ENCODE data around the gene COL13A1. TPM values are rescaled to one million over a fixed set of nuclear protein-coding genes. Genes with fewer than 3 reads are reported as not detected.

The COL13A1 gene
- total RNA-seq, result 17.3 and 31.0 TPM in 2 replicates
- 3.4 TPM for polyA plus RNA-seq (2012)

DNA sequence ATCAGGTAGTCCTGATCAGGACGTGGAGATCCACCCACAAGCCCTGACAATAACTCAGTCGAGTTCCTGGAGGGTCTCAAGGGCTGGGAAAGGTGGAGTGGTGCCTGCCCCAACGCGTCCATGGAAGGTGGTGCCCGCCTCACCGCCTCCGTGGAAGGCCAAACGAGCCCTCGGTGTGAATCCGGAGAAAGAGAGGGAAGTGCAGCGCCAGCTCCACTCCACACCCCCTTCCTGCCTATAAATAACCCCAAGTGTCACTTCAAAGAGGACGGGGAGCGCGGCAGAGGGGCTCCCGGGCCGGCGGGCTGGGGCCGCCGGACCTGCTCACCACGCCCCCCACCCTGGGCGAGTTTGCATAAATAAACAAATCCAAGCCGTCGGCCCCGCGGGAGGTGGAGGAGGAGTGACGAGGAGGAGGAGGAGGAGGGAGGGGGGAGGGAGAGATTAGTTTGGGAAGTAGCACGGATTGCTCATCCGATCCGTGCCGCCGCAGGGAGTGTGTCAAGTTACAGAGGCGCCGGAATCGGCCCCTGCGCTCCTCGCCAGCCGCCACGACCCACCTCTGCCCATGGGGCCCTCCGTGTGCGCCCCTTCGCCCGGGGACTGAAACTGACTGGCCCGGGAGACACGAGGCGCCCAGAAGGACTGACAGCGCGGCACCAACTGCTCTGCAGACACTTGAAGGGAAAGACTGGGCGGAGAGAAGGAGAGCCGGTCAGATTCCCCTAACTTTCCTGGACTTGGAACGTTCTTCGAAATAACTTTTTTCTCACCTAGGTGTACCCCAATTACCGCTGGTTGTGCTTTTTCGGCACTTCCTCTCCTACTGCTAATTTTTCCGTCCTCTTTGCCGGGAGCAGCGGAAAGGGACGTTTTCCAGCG lies at the start of gene COL13A1:
Gene COL13A1, plus strand, starts transcription at position 473 of the 882 bp plus-strand sequence. CDS start 518 bp downstream, outside the sequence.
- DNase-seq (ENCODE audit: low read depth), result peak; percentile 85

GRCh38 chr10:69752479-69752878 lies 49.2 kb upstream of the COL13A1 start:
- no peak for DNase-seq (ENCODE audit: low read depth)

- no peak for DNase-seq (ENCODE audit: low read depth)
Observed at GRCh38 chr10:69756279-69756678, 45.4 kb upstream of the COL13A1 start.

DNA sequence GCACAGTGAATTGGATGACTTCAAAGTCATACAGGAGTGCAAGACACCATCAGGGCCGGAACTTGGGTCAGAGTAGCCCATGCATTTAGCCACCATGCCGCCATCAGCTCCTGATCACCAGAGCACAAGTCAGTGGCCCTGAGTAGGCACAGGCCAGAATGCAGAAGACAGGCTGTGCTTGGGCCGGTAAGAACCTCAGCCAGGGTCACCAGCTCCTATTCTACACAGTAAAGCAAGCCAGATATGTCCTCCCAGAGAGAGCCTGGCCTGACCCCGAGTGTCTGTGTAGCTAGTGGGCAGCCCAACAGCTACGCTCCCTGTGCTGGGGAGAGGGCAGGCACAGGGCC lies 44.5 kb upstream of the COL13A1 start:
- DNase-seq (ENCODE audit: low read depth), result no peak

DNA sequence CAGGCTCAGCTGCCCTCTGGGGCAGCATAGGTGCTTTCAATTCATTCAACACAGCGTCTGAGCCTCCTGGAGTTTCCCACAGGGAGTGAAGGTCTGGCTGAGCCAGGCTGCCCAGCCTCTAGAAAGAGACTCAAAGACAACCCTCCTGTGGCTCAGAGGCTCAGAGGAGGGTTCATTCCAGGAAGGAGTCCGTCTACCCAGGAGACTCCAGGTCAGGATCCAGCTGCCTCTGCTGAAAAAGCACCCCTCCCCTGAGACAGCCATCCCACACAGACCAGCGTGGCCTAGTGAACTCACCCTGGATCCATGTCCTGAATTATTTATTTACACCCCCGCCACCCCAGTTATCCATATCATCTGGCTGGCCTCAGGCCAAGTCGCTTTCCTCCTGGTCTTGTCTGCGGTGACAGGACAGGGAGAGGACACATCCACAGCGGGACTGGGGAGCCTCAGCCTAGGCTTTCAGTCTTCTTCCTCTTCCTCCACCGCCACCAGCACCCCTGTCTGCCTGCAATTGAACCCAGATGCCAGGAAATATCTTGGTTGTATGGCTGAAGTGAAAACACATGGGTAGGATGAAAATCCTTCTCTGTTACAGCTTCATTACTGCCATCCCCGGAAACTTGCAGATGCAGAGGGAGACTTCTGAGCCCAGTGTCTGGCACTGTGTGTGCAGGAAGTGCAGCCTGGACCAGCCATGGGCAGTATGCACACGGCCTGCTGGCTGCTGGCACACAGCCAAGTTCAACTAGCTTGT lies 44.0 kb upstream of the COL13A1 start:
- no peak for DNase-seq (ENCODE audit: low read depth)

DNA sequence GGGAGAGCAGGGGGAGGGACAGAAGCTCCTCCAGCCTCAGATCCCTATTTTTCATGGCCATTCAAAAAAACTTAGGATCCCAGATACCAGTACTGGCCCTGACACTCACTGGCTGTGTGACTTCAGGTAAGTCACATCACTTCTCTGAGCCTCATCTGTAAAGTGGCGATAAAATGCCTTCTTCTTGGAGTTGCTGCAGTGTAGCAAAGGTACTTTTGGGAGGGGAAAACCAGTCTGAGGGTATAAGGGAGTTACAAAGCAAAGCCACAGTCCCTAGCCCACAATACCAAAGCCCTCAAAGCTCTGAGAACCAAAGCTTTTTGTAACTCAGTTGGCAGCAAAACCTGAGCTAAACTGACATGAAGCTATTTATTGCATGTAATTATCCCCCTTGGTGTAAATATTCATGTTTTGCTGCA lies 43.4 kb upstream of the COL13A1 start:
- no peak for DNase-seq (ENCODE audit: low read depth)

- DNase-seq (ENCODE audit: low read depth), result no peak
Observed at GRCh38 chr10:69759641-69760040, 42.1 kb upstream of the COL13A1 start.

GRCh38 chr10:69760072-69760471 lies 41.6 kb upstream of the COL13A1 start:
- DNase-seq (ENCODE audit: low read depth), result no peak

GRCh38 chr10:69761320-69761719 lies 40.4 kb upstream of the COL13A1 start:
- no peak for DNase-seq (ENCODE audit: low read depth)

- peak; percentile 15 for DNase-seq (ENCODE audit: low read depth)
Observed at GRCh38 chr10:69766161-69766910, 35.4 kb upstream of the COL13A1 start.

GRCh38 chr10:69767793-69768192 lies 33.9 kb upstream of the COL13A1 start:
- no peak for DNase-seq (ENCODE audit: low read depth)

DNA sequence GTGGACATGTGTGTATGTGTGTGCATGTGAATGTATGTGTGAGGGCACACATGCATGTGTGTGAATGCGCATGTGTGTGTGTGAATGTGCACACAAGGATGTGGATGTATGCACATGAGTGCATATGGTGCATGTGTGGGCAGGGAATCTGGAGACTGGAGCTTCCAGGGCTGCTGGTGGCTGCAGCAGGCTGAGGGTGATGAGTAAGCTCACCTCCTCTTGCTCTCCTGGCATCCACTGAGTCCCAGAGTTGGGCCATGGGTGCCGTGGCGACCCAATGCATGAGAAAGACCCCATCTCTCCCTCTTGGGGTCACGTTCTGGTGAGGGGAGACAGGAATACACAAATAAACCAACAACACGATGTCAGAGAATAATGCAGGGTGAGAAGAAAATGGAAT lies 33.3 kb upstream of the COL13A1 start:
- no peak for DNase-seq (ENCODE audit: low read depth)

- DNase-seq (ENCODE audit: low read depth), result peak; percentile 83
Observed at GRCh38 chr10:69769395-69769992, 32.2 kb upstream of the COL13A1 start.

- no peak for DNase-seq (ENCODE audit: low read depth)
Observed at GRCh38 chr10:69772933-69773704, 28.6 kb upstream of the COL13A1 start.

DNA sequence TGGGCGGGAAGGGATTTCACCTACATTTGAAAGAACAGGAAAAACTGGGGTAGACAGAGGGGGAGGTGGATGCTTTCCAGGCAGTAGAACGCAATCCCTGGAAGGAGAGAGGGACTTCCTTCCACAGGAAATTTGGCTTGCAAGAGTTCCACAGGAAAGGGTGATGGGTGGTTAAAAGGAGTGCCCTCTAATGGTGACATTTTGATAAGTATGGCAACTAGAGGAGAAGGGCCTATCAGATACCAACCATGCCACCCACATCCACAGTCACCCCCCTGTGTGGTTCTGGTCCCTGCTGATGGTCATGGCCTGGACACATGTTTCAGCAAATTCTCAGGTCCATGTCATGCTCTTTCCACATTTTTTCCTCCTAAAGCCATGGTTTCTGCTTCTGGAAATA lies 27.1 kb upstream of the COL13A1 start:
- no peak for DNase-seq (ENCODE audit: low read depth)

DNA sequence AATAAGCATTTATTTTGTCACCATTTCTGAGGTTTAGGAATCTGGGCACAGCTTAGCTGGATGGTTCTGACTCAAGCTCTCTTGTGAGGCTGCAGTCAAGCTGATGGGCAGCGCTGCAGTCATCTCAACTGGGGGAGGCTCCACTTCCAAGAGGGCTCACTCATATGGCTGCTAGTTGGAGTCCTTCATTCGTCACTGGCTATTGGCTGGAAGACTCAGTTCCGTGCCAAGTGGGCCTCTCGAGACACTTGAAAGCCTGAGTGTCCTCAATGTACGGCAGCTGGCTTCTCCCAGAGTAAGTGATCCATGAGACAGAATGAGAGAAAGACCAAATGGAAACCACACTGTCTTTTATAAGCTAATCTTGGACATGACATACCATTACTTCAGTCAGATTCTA lies 21.6 kb upstream of the COL13A1 start:
- DNase-seq (ENCODE audit: low read depth), result peak; percentile 39

- no peak for DNase-seq (ENCODE audit: low read depth)
Observed at GRCh38 chr10:69781576-69781975, 20.1 kb upstream of the COL13A1 start.

GRCh38 chr10:69783515-69783914 lies 18.2 kb upstream of the COL13A1 start:
- DNase-seq (ENCODE audit: low read depth), result no peak

DNA sequence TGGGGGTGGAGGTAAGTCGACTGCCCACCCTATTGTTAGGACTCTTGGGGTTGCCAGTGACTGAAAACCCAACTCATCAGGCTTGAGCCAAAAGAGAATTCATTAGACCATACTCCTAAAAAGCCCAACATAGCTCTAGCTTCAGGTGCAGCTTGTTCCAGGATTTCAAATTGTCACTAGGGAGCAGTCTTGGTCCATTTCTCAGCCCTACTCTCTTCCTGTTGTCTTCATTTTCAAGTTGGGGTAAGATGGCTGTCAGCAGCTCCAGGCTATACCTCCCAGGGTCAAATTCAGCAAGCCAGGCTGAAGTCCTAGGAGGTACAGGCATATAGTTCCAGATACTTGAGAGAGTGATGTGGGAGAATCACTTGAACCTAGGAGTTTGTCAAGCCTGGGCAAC lies 14.9 kb upstream of the COL13A1 start:
- peak; percentile 36 for DNase-seq (ENCODE audit: low read depth)

GRCh38 chr10:69787681-69788080 lies 14.0 kb upstream of the COL13A1 start:
- DNase-seq (ENCODE audit: low read depth), result peak; percentile 80

Data from myocyte (in vitro differentiated cells).